MCF 10A (cell line): ENCODE results near the gene GPR75. TPM values are rescaled to one million over a fixed set of nuclear protein-coding genes. Genes with fewer than 3 reads are reported as not detected.
A peak's percentile ranks its signal among the peaks of the same experiment; 100 is the strongest.
"Not testable (repeated sequence)": the region's sequence is repeated elsewhere in the genome, so short reads cannot be mapped to it uniquely, and the experiment has no call there.

Source experiments
- BruUV-seq: library from RNA; stranded (reverse); fragments of 400-500 nt; replicated peaks from 2 replicates; lab custom pipeline; 2021; lab: Mats Ljungman, UMichigan
- CTCF ChIA-PET: fragments of 300-600 bp; sonication (Branson Sonifier 250); formaldehyde crosslinking; extraction: SDS; loops from one replicate; lab custom pipeline; 2021; ENCODE audit warnings: antibody characterized with exemption, inconsistent platforms; lab: Yijun Ruan, JAX
- POLR2A ChIA-PET: fragments of 300-600, 350-650 bp; sonication (Branson Sonifier 250); formaldehyde crosslinking; extraction: SDS; loops from one replicate; lab custom pipeline; 2020; ENCODE audit warnings: antibody characterized with exemption, inconsistent platforms; lab: Yijun Ruan, JAX
- DNase-seq: peaks from one replicate; pipeline ENCODE4 v3.0.0-alpha.2; 2018; ENCODE audit not compliant: unreplicated experiment
- H3K27ac Mint-ChIP-seq: one replicate; pipeline ENCODE4 v1.8.0; 2022; ENCODE audit warnings: mild to moderate bottlenecking, low read depth, mixed read lengths; ENCODE audit not compliant: unreplicated experiment
- H3K27me3 Mint-ChIP-seq: one replicate; pipeline ENCODE4 v1.8.0; 2022; ENCODE audit warnings: mixed read lengths; ENCODE audit not compliant: insufficient read depth, unreplicated experiment
- H3K36me3 Mint-ChIP-seq: one replicate; pipeline ENCODE4 v1.8.0; 2022; ENCODE audit warnings: mild to moderate bottlenecking, moderate library complexity, mixed read lengths; ENCODE audit not compliant: insufficient read depth, unreplicated experiment
- H3K4me1 Mint-ChIP-seq: one replicate; pipeline ENCODE4 v1.8.0; 2022; ENCODE audit warnings: mixed read lengths; ENCODE audit not compliant: insufficient read depth, unreplicated experiment
- H3K4me3 Mint-ChIP-seq: one replicate; pipeline ENCODE4 v1.8.0; 2022; ENCODE audit warnings: mild to moderate bottlenecking, moderate library complexity, mixed read lengths; ENCODE audit not compliant: unreplicated experiment
- H3K9me3 Mint-ChIP-seq: one replicate; pipeline ENCODE4 v1.8.0; 2022; ENCODE audit warnings: mixed read lengths; ENCODE audit not compliant: unreplicated experiment
- intact Hi-C: fragments of 100-400 bp; cut with micrococcal nuclease; formaldehyde crosslinking; loops from 2 replicates; pipeline ENCODE4 v1.14.1; 2022
- total RNA-seq: library from RNA; stranded (reverse); gene quantifications from 2 replicates; pipeline ENCODE4 v1.2.3, GENCODE V29; 2022
- TF ChIP-seq, protein P1 (sequence below): fragments of 200-600 bp; IDR thresholded peaks from one replicate; pipeline ENCODE4 v1.8.0; 2022; ENCODE audit warnings: antibody characterized with exemption, mild to moderate bottlenecking; ENCODE audit not compliant: unreplicated experiment

Gene GPR75
- total RNA-seq, 1 experiment from 2014 or later: 4.0 TPM

DNA sequence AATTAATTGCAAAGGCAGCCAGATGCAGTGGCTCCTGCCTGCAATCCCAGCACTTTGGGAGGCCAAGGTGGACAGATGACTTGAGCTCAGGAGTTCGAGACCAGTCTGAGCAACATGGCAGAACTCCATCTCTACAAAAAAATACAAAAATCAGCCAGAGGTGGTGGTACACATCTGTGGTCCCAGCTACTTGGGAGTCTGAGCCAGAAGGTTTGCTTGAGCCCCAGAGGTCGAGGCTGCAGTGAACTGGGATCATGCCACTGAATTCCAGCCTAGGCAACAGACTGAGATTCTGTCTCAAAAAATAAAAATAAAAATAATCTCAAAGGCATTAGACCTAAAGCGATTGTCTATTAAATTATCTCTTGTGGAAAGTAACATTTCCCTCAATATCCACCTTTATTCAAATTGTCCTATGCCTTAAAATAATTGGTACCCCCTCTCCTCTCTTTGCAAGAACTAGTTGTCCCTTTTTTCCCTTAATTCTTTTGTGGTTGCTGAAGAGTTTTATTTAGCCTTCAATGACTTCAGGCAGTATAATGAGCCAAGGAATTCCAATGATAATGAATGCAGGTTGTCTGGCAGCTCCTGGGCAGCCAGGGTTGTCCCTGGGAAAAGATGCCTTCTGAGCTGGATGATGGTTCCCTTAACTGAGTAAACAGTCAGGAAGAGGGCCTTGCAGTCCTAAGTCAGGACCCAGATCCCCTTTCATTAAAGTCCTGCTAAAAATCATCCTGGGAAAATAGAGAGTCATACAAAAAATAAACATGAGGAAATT lies 32.2 kb downstream of the GPR75 start:
- Mint-ChIP-seq H3K27me3 (no peaks in the 10 kb centered on the region), H3K9me3 (no peaks in the 10 kb centered on the region), H3K36me3 (peaks cover 12% of the 10 kb centered on the region), H3K4me1 (peaks cover 11% of the 10 kb centered on the region), H3K27ac (no peak overlapping the region), H3K4me3 (no peak overlapping the region)
- CTCF ChIA-PET: interaction anchor here (0.7 kb wide), 1 partner anchor 14 kb away, joined by 3 read pairs; no protein-coding TSS in a partner anchor
- BruUV-seq: no TSS peak
- intact Hi-C loops: no loop called here
- TF ChIP-seq, protein P1, sequence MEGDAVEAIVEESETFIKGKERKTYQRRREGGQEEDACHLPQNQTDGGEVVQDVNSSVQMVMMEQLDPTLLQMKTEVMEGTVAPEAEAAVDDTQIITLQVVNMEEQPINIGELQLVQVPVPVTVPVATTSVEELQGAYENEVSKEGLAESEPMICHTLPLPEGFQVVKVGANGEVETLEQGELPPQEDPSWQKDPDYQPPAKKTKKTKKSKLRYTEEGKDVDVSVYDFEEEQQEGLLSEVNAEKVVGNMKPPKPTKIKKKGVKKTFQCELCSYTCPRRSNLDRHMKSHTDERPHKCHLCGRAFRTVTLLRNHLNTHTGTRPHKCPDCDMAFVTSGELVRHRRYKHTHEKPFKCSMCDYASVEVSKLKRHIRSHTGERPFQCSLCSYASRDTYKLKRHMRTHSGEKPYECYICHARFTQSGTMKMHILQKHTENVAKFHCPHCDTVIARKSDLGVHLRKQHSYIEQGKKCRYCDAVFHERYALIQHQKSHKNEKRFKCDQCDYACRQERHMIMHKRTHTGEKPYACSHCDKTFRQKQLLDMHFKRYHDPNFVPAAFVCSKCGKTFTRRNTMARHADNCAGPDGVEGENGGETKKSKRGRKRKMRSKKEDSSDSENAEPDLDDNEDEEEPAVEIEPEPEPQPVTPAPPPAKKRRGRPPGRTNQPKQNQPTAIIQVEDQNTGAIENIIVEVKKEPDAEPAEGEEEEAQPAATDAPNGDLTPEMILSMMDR: no peak
- POLR2A ChIA-PET: interaction anchor here (0.9 to 1.8 kb wide), 5 partner anchors 15 to 142 kb away, joined by 3 to 6 read pairs (median 3); no protein-coding TSS in a partner anchor
- no peak for DNase-seq

DNA sequence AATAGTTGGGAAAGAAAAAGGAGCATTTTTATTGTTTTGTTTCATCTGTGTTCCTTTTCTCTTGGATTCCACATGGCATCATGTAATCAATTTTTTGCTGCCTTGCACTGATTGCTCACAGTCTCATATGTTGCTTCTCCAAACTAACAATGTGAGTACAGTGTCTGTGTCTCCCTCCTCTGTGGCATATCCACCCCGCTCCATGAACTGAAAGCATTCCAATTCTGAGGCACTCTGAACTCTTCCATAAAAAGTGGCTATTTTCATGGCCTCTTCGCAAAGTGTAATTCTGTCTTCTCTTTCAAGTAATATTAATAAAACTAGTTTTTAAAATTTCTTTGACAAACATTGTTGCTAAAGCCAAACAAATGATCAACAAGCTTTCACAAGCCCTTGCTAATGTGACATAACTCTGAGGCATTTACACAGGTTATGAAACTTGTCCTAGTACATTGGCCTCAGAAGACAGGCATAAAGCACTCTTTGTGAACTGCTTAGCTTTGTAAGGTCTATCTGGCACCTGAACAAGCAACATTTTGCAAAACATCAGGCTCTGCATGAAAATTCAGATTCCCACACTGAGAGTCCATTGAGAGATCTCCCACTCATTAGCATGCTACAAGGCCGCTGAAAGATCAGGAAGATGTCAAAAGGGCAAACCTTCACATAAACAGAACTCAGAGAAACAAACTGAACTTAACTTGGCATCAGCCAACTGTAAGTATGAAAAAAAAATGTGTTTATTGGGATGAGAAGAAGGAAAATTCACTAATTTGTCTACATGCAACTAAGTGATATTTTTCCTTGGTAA lies 33.0 kb downstream of the GPR75 start:
- no TSS peak for BruUV-seq
- Mint-ChIP-seq H3K27me3 (no peaks in the 10 kb centered on the region), H3K36me3 (peaks cover 18% of the 10 kb centered on the region), H3K4me1 (peaks cover 11% of the 10 kb centered on the region), H3K4me3 (no peak overlapping the region), H3K9me3 (no peaks in the 10 kb centered on the region), H3K27ac (no peak overlapping the region)
- peak; percentile 23 for DNase-seq
- CTCF ChIA-PET: no interaction called here
- TF ChIP-seq, protein P1: no peak
- POLR2A ChIA-PET: interaction anchor here (0.9 to 1.8 kb wide), 5 partner anchors 14 to 143 kb away, joined by 3 to 6 read pairs (median 3); no protein-coding TSS in a partner anchor
- intact Hi-C loops: no loop called here

DNA sequence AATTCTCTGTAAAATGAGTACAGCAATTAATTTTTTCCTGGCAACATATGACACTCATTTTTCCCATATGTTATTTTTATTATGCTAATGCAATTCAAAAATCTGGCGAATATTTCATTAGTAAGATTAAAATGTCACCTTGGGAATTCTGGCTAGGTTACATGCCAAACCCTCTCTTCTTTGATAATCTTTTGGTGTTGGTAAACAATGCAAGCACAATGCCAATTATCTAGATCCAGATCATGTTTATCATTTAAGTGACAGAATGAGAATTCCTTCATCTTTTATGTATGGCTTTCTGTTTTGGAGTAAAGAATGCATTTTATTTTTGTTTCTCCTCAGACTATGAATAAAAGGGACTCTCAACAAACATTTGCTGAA lies 33.7 kb downstream of the GPR75 start:
- no peaks in the 10 kb centered on the region for H3K9me3 Mint-ChIP-seq
- CTCF ChIA-PET: no interaction called here
- BruUV-seq: no TSS peak
- DNase-seq: no peak
- H3K4me3 Mint-ChIP-seq: no peak overlapping the region
- peaks cover 18% of the 10 kb centered on the region for H3K36me3 Mint-ChIP-seq
- H3K27me3 Mint-ChIP-seq: no peaks in the 10 kb centered on the region
- TF ChIP-seq, protein P1: no peak
- H3K4me1 Mint-ChIP-seq: peaks cover 11% of the 10 kb centered on the region
- POLR2A ChIA-PET: interaction anchor here (0.6 kb wide), 1 partner anchor 1841 kb away, joined by 3 read pairs; no protein-coding TSS in a partner anchor
- H3K27ac Mint-ChIP-seq: no peak overlapping the region
- intact Hi-C loops: no loop called here

DNA sequence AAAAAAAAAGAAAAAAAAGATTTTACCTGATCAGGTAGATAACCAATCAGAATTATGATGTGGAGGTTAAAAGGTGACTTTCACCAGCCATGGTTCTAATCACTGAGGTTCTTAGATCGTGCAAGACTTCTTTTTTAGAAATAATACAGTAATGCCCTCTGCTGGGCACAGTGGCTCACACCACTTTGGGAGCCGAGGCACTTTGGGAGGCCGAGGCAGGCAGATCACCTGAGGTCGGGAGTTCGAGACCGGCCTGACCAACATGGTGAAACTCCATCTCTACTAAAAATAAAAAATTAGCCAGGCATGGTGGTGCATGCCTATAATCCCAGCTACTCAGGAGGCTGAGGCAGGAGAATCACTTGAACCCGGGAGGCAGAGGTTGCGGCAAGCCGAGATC lies 36.1 kb downstream of the GPR75 start:
- H3K4me3 Mint-ChIP-seq, H3K27ac Mint-ChIP-seq, DNase-seq, H3K27me3 Mint-ChIP-seq, BruUV-seq, intact Hi-C loops, H3K9me3 Mint-ChIP-seq: not testable (repeated sequence)
- ChIA-PET CTCF (interaction anchor here (0.6 to 0.8 kb wide), 2 partner anchors 45 to 954 kb away, joined by 3 read pairs; no protein-coding TSS in a partner anchor), POLR2A (interaction anchor here (0.6 kb wide), 1 partner anchor 11 kb away, joined by 3 read pairs; no protein-coding TSS in a partner anchor)
- Mint-ChIP-seq H3K4me1 (peaks cover 11% of the 10 kb centered on the region), H3K36me3 (peaks cover 25% of the 10 kb centered on the region)
